ENCODE measurements around the gene EFCAB3.
"Not testable (repeated sequence)": the region's sequence is repeated elsewhere in the genome, so short reads cannot be mapped to it uniquely, and the experiment has no call there.

EFCAB3 gene

GRCh38 chr17:62454111-62454510 is 73.8 kb downstream of the EFCAB3 start:
- not testable (repeated sequence) for H3K4me3 ChIP-seq (ENCODE audit: low read length); DNase-seq (ENCODE audit: low read depth, low spot score)

GRCh38 chr17:62456016-62456415 is 75.7 kb downstream of the EFCAB3 start:
- H3K4me3 ChIP-seq (ENCODE audit: low read length), result no peak overlapping the region
- DNase-seq (ENCODE audit: low read depth, low spot score), result no peak

- H3K4me3 ChIP-seq (ENCODE audit: low read length); DNase-seq (ENCODE audit: low read depth, low spot score): not testable (repeated sequence)
These were observed 78.1 kb downstream of the EFCAB3 start for GRCh38 chr17:62458483-62458882.

- H3K4me3 ChIP-seq (ENCODE audit: low read length); DNase-seq (ENCODE audit: low read depth, low spot score): not testable (repeated sequence)
These were observed 84.1 kb downstream of the EFCAB3 start for GRCh38 chr17:62464422-62464821.

- DNase-seq (ENCODE audit: low read depth, low spot score), result not testable (repeated sequence)
These were observed 84.9 kb downstream of the EFCAB3 start for GRCh38 chr17:62465271-62465670.

More at GRCh38 chr17:62465271-62465670, 84.9 kb downstream of the EFCAB3 start:
- H3K4me3 ChIP-seq (ENCODE audit: low read length), result not testable (repeated sequence)
